Adipocyte (in vitro differentiated cells): ENCODE data around the gene COX14.

Experiments used
- DNase-seq: peaks from one replicate; pipeline ENCODE4 v3.0.0-alpha.2; 2015; ENCODE audit warnings: low read depth
- H3K27me3 ChIP-seq: replicated peaks from 2 replicates; pipeline ENCODE4 v1.7.0; 2013; ENCODE audit warnings: mild to moderate bottlenecking, low read length, moderate library complexity; ENCODE audit not compliant: control insufficient read depth, insufficient read depth
- H3K36me3 ChIP-seq: 2 replicates; pipeline ENCODE4 v1.7.0; 2013; ENCODE audit warnings: low read length, mild to moderate bottlenecking, moderate library complexity; ENCODE audit not compliant: control insufficient read depth, insufficient read depth, severe bottlenecking
- H3K4me1 ChIP-seq: 2 replicates; pipeline ENCODE4 v1.7.0; 2013; ENCODE audit warnings: mild to moderate bottlenecking, low read length, moderate library complexity; ENCODE audit not compliant: control insufficient read depth, insufficient read depth
- H3K4me3 ChIP-seq: 2 replicates; pipeline ENCODE4 v1.7.0; 2013; ENCODE audit warnings: mild to moderate bottlenecking, low read length, moderate library complexity
- H3K9ac ChIP-seq: 2 replicates; pipeline ENCODE4 v1.7.0; 2013; ENCODE audit warnings: mild to moderate bottlenecking, low read length, moderate library complexity
- H3K9me3 ChIP-seq: 2 replicates; pipeline ENCODE4 v1.7.0; 2013; ENCODE audit warnings: mild to moderate bottlenecking, low read length, moderate library complexity; ENCODE audit not compliant: control insufficient read depth

Gene COX14

DNA sequence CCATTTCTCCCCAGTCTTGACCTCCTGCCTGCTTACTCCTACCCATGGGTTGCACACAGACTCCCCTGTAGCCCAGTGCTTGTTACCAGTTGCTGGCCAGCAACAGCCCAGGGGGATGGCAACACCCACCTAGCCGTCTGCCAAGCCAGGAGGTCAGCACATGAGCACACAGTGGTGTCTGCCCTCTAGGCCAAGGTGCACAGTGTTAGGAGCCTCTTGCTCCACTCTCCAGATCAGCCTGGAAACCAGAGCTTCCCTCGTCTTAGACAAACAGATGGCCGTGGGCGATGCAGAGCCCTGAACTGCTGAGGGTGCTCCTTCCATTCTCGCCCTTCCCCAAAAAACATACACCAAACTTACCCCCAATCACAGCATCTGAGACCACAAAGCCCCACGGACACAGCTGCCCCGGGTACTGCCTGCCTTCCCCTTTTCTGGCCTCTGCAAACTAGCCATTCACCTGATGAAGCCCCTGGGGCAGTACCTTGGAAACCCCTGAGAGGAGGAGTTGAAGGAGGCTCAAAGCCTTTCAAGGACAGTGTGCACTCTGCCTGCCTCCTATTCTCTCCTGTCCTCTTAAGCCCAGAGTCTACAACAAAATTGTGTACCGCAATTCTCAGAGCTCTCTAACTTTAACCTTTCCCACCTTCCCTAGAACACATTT lies 9.3 kb upstream of the COX14 start:
- peaks cover 39% of the 10 kb centered on the region for H3K36me3 ChIP-seq
- H3K9me3 ChIP-seq: no peaks in the 10 kb centered on the region
- DNase-seq: no peak
- H3K4me1 ChIP-seq: peaks cover 51% of the 10 kb centered on the region
- H3K4me3 ChIP-seq: no peak overlapping the region
- H3K27me3 ChIP-seq: no peaks in the 10 kb centered on the region
- peak overlapping the region; percentile 92 for H3K9ac ChIP-seq

GRCh38 chr12:50103351-50103750 lies 8.7 kb upstream of the COX14 start:
- Histone ChIP-seq H3K36me3 (peaks cover 39% of the 10 kb centered on the region), H3K4me1 (peaks cover 54% of the 10 kb centered on the region), H3K9me3 (no peaks in the 10 kb centered on the region), H3K27me3 (no peaks in the 10 kb centered on the region), H3K4me3 (no peak overlapping the region), H3K9ac (peak overlapping the region; percentile 92)
- DNase-seq: no peak

DNA sequence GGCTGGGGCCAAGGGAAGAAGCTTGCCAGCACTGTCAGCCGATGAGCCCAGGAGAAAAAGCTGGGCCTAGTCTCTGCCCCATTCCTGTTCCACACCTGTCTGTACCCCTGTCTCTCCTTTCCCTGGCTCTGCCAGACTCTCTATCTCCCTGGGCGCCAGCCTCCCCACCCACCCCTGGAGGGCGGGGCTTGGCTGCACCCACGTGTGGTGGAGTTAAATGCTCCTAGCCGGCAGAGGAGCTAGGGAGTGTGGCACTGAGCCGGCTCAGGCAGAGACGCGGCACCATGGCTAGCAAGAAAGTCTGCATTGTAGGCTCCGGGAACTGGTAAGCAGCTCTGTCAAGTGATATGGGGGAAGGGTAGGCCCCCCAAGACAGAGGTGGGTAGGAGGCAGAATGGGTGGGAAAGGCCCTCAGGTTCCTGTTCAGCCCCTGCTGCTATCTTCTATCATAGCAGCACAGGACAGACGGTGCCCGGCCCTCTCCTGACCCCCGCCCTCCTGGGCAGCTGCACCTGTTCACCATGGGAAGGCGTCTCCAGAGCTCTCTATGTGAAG lies 8.2 kb upstream of the COX14 start, which contains the start of gene GPD1:
TSS of gene GPD1 (plus strand) at position 242 of the 555 bp plus-strand sequence. CDS start at position 285, 43 bp downstream.
- peak; percentile 60 for DNase-seq
- peaks cover 38% of the 10 kb centered on the region for H3K36me3 ChIP-seq
- peak within 1 kb of the TSS; percentile 92 for H3K9ac ChIP-seq
- H3K4me1 ChIP-seq: peaks cover 54% of the 10 kb centered on the region
- no peaks in the 10 kb centered on the region for H3K27me3 ChIP-seq
- H3K4me3 ChIP-seq: peak within 1 kb of the TSS; percentile 83
- H3K9me3 ChIP-seq: no peaks in the 10 kb centered on the region

GRCh38 chr12:50104417-50105366 lies 7.3 kb upstream of the COX14 start:
- Histone ChIP-seq H3K27me3 (no peaks in the 10 kb centered on the region), H3K9me3 (no peaks in the 10 kb centered on the region), H3K36me3 (peaks cover 33% of the 10 kb centered on the region), H3K4me1 (peaks cover 52% of the 10 kb centered on the region), H3K9ac (peak overlapping the region; percentile 92), H3K4me3 (peak overlapping the region; percentile 83)
- no peak for DNase-seq

DNA sequence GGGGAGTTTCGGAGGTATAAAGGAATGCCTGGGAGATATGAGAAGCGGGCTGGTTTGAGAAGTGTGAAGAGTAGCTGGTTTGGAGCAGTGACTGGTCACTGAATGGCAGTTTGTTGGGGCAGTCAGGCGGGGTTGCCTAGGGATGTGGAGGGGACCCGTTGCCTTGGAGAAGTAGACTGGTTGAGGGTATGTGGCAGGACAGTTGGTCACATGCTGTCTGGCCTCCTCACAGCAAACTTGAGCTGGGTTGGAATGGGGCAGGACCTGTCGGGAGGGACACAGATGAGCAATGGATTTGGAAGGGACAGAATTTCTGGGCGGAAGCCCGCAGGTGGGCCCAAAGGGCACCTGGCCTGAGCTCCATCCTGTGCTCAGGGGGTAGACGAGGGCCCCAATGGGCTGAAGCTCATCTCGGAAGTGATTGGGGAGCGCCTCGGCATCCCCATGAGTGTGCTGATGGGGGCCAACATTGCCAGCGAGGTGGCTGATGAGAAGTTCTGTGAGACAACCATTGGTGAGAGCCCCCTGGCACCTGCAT lies 6.1 kb upstream of the COX14 start:
- peak overlapping the region; percentile 83 for H3K4me3 ChIP-seq
- peak overlapping the region; percentile 92 for H3K9ac ChIP-seq
- peaks cover 28% of the 10 kb centered on the region for H3K36me3 ChIP-seq
- H3K27me3 ChIP-seq: no peaks in the 10 kb centered on the region
- H3K9me3 ChIP-seq: no peaks in the 10 kb centered on the region
- no peak for DNase-seq
- peaks cover 61% of the 10 kb centered on the region for H3K4me1 ChIP-seq

GRCh38 chr12:50106907-50107306 lies 5.1 kb upstream of the COX14 start:
- Histone ChIP-seq H3K27me3 (no peaks in the 10 kb centered on the region), H3K36me3 (peaks cover 28% of the 10 kb centered on the region), H3K4me3 (peak overlapping the region; percentile 83), H3K4me1 (peaks cover 61% of the 10 kb centered on the region), H3K9me3 (no peaks in the 10 kb centered on the region), H3K9ac (peak overlapping the region; percentile 92)
- DNase-seq: no peak

DNA sequence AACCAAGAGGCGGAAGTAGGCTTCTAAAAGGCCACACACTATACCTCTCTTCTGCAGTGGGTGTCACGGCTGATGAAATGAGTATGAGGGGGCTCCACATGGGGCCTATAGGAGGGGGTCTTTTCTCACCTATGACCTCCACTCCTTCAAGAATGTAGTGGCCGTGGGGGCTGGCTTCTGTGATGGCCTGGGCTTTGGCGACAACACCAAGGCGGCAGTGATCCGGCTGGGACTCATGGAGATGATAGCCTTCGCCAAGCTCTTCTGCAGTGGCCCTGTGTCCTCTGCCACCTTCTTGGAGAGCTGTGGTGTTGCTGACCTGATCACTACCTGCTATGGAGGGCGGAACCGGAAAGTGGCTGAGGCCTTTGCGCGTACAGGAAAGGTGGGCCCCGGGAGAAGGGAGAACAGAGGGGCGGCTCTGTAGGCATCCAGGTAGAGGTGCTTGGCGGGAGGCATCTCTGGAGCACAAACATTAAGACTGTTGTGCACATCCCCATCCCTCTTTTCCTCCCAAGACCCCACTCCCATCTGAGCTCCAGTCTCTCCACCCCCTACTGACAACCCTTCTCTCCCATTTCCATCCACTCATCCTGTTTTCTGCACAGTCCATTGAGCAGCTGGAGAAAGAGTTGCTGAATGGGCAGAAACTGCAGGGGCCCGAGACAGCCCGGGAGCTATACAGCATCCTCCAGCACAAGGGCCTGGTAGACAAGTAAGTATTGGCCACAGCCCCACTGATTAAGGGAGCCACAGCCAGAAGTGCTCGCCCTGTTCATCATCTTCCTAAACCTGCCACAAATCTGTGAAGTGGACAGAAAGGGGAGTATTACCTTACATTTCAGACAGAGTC lies 4.4 kb upstream of the COX14 start:
- no peak for DNase-seq
- Histone ChIP-seq H3K4me3 (peak overlapping the region; percentile 83), H3K9me3 (no peaks in the 10 kb centered on the region), H3K4me1 (peaks cover 53% of the 10 kb centered on the region), H3K36me3 (peaks cover 28% of the 10 kb centered on the region), H3K27me3 (no peaks in the 10 kb centered on the region), H3K9ac (peak overlapping the region; percentile 92)

GRCh38 chr12:50109319-50109718 lies 2.7 kb upstream of the COX14 start:
- Histone ChIP-seq H3K36me3 (peaks cover 28% of the 10 kb centered on the region), H3K9me3 (no peaks in the 10 kb centered on the region), H3K9ac (peak overlapping the region; percentile 85), H3K4me1 (peaks cover 43% of the 10 kb centered on the region), H3K27me3 (no peaks in the 10 kb centered on the region), H3K4me3 (no peak overlapping the region)
- DNase-seq: no peak

DNA sequence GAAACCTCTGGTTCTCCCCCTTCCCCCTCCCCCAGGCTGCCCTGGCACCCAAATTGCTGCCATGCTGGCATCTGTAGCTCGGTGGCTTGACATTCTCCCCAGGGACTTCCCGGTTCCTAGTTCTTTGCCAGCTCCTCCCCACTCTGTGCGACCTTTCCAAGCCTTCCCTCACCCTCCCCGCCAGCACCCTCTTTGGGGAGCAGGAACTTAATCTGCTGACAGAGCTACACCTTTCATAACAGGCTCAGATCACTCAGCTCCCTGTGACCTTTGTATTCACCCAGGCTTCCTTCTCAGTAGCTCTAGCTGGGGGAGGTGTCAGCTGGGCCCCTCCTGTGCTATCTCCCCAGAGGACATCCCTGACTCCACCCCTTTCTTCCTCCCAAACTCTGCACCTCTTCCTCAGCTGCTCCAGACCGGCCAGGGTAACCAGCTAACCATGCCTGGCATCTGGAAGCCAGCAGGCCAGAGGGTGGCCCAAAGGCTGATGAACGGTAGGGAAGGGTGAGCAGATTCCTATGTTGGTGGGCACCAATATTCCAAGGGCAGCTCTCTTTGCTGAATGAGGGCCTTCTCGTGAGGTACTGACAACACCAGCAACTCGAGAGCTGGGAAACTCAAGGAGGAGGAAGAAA lies 1.8 kb upstream of the COX14 start:
- peak overlapping the region; percentile 52 for H3K4me3 ChIP-seq
- peaks cover 43% of the 10 kb centered on the region for H3K4me1 ChIP-seq
- peaks cover 28% of the 10 kb centered on the region for H3K36me3 ChIP-seq
- no peaks in the 10 kb centered on the region for H3K9me3 ChIP-seq
- DNase-seq: no peak
- no peaks in the 10 kb centered on the region for H3K27me3 ChIP-seq
- H3K9ac ChIP-seq: peak overlapping the region; percentile 85

- Histone ChIP-seq H3K27me3 (no peaks in the 10 kb centered on the region), H3K9ac (peak overlapping the region; percentile 85), H3K36me3 (peaks cover 27% of the 10 kb centered on the region), H3K4me1 (peaks cover 40% of the 10 kb centered on the region), H3K4me3 (peak overlapping the region; percentile 52), H3K9me3 (no peaks in the 10 kb centered on the region)
- peak; percentile 25 for DNase-seq
Observed at GRCh38 chr12:50110762-50111351, 1.2 kb upstream of the COX14 start.
